Calu3 (cell line): ENCODE results near the gene PARP12. TPM values are rescaled to one million over a fixed set of nuclear protein-coding genes. Genes with fewer than 3 reads are reported as not detected.

Experiments used
- BruUV-seq: library from RNA; stranded (reverse); fragments of 400-500 nt; replicated peaks from 2 replicates; lab custom pipeline; 2021; lab: Mats Ljungman, UMichigan
- CTCF ChIA-PET: fragments of 300-600 bp; sonication (Branson Sonifier 250); formaldehyde crosslinking; loops from one replicate; lab custom pipeline; 2022; ENCODE audit warnings: antibody characterized with exemption; lab: Charles Lee
- DNase-seq: peaks from one replicate; pipeline ENCODE4 v3.0.0; 2022
- H3K27ac Mint-ChIP-seq: one replicate; pipeline ENCODE4 v1.8.0; 2022; ENCODE audit warnings: mixed read lengths; ENCODE audit not compliant: unreplicated experiment
- H3K27me3 Mint-ChIP-seq: one replicate; pipeline ENCODE4 v1.8.0; 2022; ENCODE audit warnings: mixed read lengths; ENCODE audit not compliant: unreplicated experiment
- H3K36me3 Mint-ChIP-seq: one replicate; pipeline ENCODE4 v1.8.0; 2022; ENCODE audit warnings: mild to moderate bottlenecking, moderate library complexity, mixed read lengths; ENCODE audit not compliant: insufficient read depth, unreplicated experiment
- H3K4me1 Mint-ChIP-seq: one replicate; pipeline ENCODE4 v1.8.0; 2022; ENCODE audit warnings: mild to moderate bottlenecking, low read depth, mixed read lengths; ENCODE audit not compliant: unreplicated experiment
- H3K4me3 Mint-ChIP-seq: one replicate; pipeline ENCODE4 v1.8.0; 2022; ENCODE audit warnings: mild to moderate bottlenecking, low read depth, moderate library complexity, mixed read lengths; ENCODE audit not compliant: unreplicated experiment
- H3K9me3 Mint-ChIP-seq: one replicate; pipeline ENCODE4 v1.8.0; 2022; ENCODE audit warnings: low read depth, mixed read lengths; ENCODE audit not compliant: unreplicated experiment
- CTCF ChIP-seq: fragments of 200-600 bp; IDR thresholded peaks from one replicate; pipeline ENCODE4 v1.8.0; 2022; ENCODE audit warnings: antibody characterized with exemption; ENCODE audit not compliant: unreplicated experiment
- intact Hi-C: fragments of 100-400 bp; cut with micrococcal nuclease; formaldehyde crosslinking; loops from one replicate; pipeline ENCODE4 v1.10.0; 2022; ENCODE audit not compliant: unreplicated experiment
- total RNA-seq: library from RNA; stranded (reverse); gene quantifications from 2 replicates; pipeline ENCODE4 v1.2.3, GENCODE V29; 2022

The PARP12 gene
- total RNA-seq, 1 experiment from 2014 or later: 66.6 TPM

DNA sequence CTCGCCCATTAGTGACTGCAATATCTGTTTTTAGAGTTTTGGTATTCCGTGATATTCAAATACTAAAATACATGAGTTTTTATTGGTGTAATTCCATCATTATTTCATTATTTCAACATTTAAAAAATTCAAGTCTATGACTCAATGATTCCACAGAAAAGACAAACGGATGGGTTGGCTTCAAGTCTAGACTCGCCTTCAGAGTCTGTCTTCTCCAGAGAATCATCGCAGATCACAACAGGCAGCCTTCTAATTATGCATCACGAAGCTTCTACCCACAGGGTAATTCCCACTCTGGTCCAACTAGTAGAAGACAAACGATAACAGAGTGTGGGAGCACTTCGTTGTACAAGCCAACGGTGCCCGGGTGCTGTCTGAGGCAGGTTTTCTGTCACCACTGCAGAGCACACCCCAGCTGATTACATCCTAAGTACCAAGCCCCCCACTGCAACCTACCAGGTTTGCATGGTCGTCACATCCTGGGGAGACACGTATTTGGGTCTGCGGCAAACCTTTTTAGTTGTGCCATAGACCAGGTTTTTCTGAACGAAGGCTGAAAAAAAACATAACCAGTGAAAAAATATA lies 28.9 kb downstream of the PARP12 start:
- no TSS peak for BruUV-seq
- CTCF ChIA-PET: no interaction called here
- H3K4me3 Mint-ChIP-seq: no peak overlapping the region

DNA sequence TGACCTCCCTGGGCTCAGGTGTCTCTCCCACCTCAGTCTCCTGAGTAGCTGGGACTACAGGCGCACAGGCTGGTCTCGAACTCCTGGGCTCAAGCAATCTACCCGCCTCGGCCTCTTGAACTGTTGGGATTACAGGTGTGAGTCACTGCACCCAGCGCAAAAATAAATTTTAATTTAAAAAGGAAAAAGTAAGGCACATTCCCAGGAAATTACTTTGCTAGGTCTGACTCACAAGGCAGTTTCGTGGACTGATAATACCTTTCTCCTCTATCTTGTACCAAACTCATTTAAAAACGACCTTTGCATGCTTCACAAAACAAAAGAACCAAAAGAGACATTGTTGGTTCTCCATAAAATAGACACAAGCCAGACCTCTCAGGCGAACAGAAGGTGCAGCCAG lies 29.7 kb downstream of the PARP12 start:
- no peaks in the 10 kb centered on the region for H3K27me3 Mint-ChIP-seq
- DNase-seq: no peak
- H3K4me1 Mint-ChIP-seq: no peaks in the 10 kb centered on the region
- intact Hi-C loops: no loop called here
- H3K9me3 Mint-ChIP-seq: no peaks in the 10 kb centered on the region
- H3K4me3 Mint-ChIP-seq: no peak overlapping the region
- peaks cover 9% of the 10 kb centered on the region for H3K36me3 Mint-ChIP-seq
- no peak overlapping the region for H3K27ac Mint-ChIP-seq
- no peak for TF ChIP-seq CTCF
- CTCF ChIA-PET: no interaction called here
- no TSS peak for BruUV-seq

More for the DNA sequence above, 28.9 kb downstream of the PARP12 start:
- DNase-seq: no peak
- H3K36me3 Mint-ChIP-seq: peaks cover 4% of the 10 kb centered on the region
- H3K27me3 Mint-ChIP-seq: no peaks in the 10 kb centered on the region
- H3K27ac Mint-ChIP-seq: no peak overlapping the region
- no peak for TF ChIP-seq CTCF
- intact Hi-C loops: no loop called here
- no peaks in the 10 kb centered on the region for H3K9me3 Mint-ChIP-seq
- no peaks in the 10 kb centered on the region for H3K4me1 Mint-ChIP-seq

- no peak overlapping the region for H3K4me3 Mint-ChIP-seq
- TF ChIP-seq CTCF: no peak
- H3K9me3 Mint-ChIP-seq: no peaks in the 10 kb centered on the region
- H3K4me1 Mint-ChIP-seq: no peaks in the 10 kb centered on the region
- H3K27ac Mint-ChIP-seq: no peak overlapping the region
- DNase-seq: no peak
- no TSS peak for BruUV-seq
- H3K27me3 Mint-ChIP-seq: no peaks in the 10 kb centered on the region
- CTCF ChIA-PET: no interaction called here
- H3K36me3 Mint-ChIP-seq: peaks cover 5% of the 10 kb centered on the region
- intact Hi-C loops: no loop called here
Observed at GRCh38 chr7:140031364-140031763, 31.4 kb downstream of the PARP12 start.

DNA sequence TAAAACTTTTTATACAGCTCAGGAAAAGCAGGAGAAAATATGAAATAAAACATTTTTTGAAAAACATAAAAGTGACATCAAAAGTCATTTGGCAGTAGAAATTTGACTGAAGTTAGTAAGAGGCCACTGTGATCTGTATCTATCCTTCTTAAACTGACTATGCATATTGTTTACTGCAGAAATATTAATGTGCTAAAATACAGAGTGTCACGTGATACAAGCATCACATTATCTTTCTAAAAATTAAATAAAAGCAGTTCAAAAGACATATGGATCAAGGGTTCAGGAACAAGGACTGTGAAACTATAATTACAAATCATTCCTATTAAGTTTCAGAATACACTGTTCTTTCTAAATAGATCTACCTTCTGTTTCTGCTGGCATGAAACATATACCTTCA lies 33.7 kb downstream of the PARP12 start:
- no peak for DNase-seq
- no peak for TF ChIP-seq CTCF
- Mint-ChIP-seq H3K9me3 (no peaks in the 10 kb centered on the region), H3K27me3 (no peaks in the 10 kb centered on the region), H3K27ac (no peak overlapping the region), H3K4me1 (no peaks in the 10 kb centered on the region), H3K4me3 (no peak overlapping the region), H3K36me3 (peaks cover 5% of the 10 kb centered on the region)
- CTCF ChIA-PET: no interaction called here
- intact Hi-C loops: no loop called here
- no TSS peak for BruUV-seq
